GM18505 (cell line): ENCODE results near the gene ARHGEF40.

ENCODE experiments used
- ATAC-seq: cut with Tn5 transposase; IDR thresholded peaks from one replicate; pipeline ENCODE4 v1.9.1; 2021; ENCODE audit not compliant: unreplicated experiment
- POLR2A ChIP-seq: IDR thresholded peaks from 4 replicates; pipeline ENCODE4 v1.6.1; 2011; ENCODE audit warnings: borderline replicate concordance; ENCODE audit not compliant: insufficient read depth, insufficient read length; ENCODE audit errors: extremely low read depth

Gene ARHGEF40

DNA sequence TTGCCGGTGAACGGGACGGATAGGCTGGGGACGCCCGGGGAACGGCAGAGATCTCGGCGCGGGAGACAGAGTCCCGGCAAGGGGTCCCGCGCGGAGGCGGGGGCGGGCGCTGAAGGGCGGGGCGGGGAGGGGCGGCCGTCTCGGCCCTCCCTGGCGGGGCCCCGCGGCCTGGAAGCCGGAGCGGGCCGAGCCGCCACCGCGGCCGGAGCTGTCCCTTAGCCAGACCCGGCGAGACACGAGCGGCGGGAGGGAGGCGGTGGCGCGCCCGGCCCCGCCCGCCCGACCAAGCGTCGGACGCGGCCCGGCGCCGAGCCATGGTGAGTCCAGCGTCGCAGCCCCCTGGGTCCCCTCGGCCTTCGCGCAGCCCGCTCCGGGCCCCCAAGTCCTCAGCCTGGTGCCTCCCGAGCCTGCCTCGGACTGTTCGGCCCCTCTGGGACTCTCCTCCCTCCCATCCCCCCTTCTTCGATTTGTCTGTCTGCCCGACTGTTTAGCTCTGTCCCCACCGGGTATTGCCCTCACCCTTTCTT, at the start of gene ARHGEF40:
ARHGEF40 (plus strand) TSS at position 222 of the 527 bp plus-strand sequence; CDS start at position 315, 93 bp downstream.
- no peak for ATAC-seq
- no peak for TF ChIP-seq POLR2A

- no peak for TF ChIP-seq POLR2A
- no peak for ATAC-seq
These were observed 49.0 kb upstream of the ARHGEF40 start for GRCh38 chr14:21020977-21021545.

GRCh38 chr14:21022686-21023085, 47.4 kb upstream of the ARHGEF40 start:
- ATAC-seq = no peak
- no peak for TF ChIP-seq POLR2A

DNA sequence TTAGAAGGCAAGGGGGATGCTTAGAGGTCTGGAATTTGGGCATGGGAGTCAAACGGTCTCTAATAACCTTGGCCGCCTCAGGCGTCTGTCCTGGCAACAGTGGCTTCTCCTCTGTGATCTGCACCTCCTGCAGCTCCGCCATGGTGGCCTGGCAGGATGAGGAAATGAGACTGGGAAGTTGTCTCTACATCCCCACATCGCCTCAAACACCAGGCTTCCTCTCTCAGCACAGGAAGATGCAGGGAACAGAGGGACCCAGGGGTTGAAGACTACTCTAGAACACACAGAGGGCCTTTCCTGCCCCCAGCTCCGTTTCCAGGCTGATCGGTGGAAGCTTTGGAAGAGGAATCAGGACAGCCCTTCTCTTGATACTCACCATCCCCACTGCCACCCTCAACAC, 46.9 kb upstream of the ARHGEF40 start:
- no peak for TF ChIP-seq POLR2A
- ATAC-seq = no peak

- no peak for ATAC-seq
- no peak for TF ChIP-seq POLR2A
These were observed 46.1 kb upstream of the ARHGEF40 start for GRCh38 chr14:21023817-21024584.

GRCh38 chr14:21024585-21025370, 45.3 kb upstream of the ARHGEF40 start, which contains the start of gene NDRG2:
Gene NDRG2, minus strand, starts transcription at chr14:21025061. Its CDS starts 1,746 bp downstream, at chr14:21023315.
- TF ChIP-seq POLR2A = no peak
- ATAC-seq = no peak

- no peak for TF ChIP-seq POLR2A
- ATAC-seq = no peak
These were observed 44.5 kb upstream of the ARHGEF40 start for GRCh38 chr14:21025371-21026273.

DNA sequence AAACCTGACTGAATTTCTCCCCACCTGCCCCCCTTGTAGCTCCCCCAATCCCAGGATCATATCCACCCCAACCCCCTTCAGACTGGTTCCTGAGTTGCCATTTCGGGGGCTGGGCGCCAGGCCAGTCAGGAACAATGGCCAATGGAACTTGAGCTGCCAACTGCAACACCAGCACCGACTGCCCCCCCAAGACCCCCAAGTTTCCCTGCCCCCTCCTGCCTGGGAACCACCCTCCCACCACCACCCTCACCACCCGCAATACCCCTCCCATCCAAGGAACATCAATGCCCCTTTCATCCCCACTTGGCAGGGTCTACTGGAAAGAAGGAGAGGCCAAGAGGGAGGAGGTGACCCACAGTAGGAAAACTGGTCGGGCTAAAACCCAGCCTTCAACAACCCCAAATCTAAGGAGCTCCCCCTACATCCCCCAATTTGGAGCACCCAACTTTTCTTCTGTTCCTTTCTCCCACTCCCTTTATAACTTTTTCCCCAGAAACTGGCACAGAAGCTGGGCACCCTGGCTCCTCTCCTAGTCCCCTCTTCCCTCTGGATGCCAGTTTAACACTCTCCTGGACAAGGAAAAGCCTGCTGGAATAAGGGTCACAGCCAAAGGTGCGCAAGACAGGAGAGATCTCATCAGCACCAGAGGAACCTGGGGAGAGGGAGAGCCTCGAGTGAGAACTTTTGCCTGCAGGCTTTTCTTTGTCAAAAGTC, 43.7 kb upstream of the ARHGEF40 start:
- no peak for TF ChIP-seq POLR2A
- ATAC-seq = no peak

DNA sequence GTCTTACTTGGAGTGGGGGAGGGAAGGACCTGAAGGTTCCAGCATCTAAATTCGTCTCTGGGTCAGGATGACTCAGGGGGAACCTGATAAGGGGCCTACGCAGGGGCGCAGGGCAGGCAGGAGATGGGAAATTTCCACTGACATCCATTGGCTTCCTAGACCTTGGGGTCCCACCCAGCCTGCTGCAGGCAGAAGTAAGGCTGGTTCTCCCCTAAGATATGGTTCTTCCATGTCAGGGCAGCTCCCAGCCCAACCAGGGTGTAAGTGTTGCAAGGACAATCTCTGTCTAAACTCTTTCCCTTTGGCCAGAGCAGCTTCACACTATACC, 43.2 kb upstream of the ARHGEF40 start:
- ATAC-seq = no peak
- no peak for TF ChIP-seq POLR2A

DNA sequence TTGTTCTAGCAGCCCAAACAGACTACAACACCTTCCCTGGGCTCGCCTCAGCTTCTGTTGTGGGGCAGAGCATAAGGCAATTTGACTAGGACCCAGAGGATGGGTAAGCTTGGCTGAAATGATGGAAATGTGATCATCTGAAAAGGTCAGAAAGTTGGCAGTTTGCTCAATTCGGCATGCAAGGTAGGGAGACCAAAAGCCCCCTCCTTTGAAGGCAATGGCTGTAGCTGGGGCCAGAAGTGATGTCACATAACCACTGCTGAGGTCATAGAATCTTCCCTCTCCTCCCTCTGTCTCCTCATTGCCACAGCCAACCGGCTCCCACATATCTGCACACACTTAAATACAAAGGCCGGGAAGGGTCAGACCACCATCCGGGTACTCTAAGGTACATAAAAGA, 40.2 kb upstream of the ARHGEF40 start, which contains the start of gene TPPP2:
TPPP2 (plus strand) TSS at position 301 of the 400 bp plus-strand sequence. CDS start 365 bp downstream, outside the sequence.
- no peak for TF ChIP-seq POLR2A
- no peak for ATAC-seq

- no peak for ATAC-seq
- no peak for TF ChIP-seq POLR2A
These were observed 39.6 kb upstream of the ARHGEF40 start for GRCh38 chr14:21030531-21030930.
